NB4 (cell line): ENCODE data around the gene DNAJB12.

Experiments used
- MYC ChIP-seq: IDR thresholded peaks from 2 replicates; pipeline ENCODE4 v1.6.1; 2011; ENCODE audit warnings: low read depth, low read length
- POLR2A ChIP-seq: IDR thresholded peaks from 2 replicates; pipeline ENCODE4 v1.6.1; 2011; ENCODE audit warnings: mild to moderate bottlenecking; ENCODE audit not compliant: insufficient read length; ENCODE audit errors: extremely low read depth
- TF ChIP-seq, protein P1 (sequence below): IDR thresholded peaks from one replicate; pipeline ENCODE4 v1.5.1; 2012; ENCODE audit warnings: low read depth, low read length
- TF ChIP-seq, protein P2 (sequence below): IDR thresholded peaks from 2 replicates; pipeline ENCODE4 v1.6.1; 2011; ENCODE audit warnings: low read depth, low read length

DNA sequence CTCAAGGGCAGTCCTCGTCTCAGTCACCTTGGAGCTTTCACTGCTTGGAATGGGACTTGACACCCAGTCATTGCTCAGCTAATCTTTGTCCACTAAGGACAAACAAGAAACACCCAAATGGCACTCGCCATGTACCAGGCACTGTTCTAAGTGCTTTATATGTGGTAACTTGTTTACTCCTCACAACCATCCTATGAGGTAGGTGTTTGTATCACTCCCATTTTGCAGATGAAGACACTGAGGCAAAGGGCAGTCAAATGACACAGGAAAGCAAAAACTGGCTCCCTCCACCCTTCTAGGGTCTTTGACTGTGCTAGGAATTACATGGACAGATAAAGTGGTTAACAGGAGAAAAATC is 24.7 kb downstream of the DNAJB12 start:
- TF ChIP-seq, protein P1, sequence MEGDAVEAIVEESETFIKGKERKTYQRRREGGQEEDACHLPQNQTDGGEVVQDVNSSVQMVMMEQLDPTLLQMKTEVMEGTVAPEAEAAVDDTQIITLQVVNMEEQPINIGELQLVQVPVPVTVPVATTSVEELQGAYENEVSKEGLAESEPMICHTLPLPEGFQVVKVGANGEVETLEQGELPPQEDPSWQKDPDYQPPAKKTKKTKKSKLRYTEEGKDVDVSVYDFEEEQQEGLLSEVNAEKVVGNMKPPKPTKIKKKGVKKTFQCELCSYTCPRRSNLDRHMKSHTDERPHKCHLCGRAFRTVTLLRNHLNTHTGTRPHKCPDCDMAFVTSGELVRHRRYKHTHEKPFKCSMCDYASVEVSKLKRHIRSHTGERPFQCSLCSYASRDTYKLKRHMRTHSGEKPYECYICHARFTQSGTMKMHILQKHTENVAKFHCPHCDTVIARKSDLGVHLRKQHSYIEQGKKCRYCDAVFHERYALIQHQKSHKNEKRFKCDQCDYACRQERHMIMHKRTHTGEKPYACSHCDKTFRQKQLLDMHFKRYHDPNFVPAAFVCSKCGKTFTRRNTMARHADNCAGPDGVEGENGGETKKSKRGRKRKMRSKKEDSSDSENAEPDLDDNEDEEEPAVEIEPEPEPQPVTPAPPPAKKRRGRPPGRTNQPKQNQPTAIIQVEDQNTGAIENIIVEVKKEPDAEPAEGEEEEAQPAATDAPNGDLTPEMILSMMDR = no peak
- TF ChIP-seq, protein P2, sequence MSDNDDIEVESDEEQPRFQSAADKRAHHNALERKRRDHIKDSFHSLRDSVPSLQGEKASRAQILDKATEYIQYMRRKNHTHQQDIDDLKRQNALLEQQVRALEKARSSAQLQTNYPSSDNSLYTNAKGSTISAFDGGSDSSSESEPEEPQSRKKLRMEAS = no peak
- no peak for TF ChIP-seq POLR2A
- TF ChIP-seq MYC = no peak
